T-helper 2 cell treated with Interferon-gamma antibody and Interleukin-4, amounts not matched to agents 5 μg/mL and 100 μg/mL, for 36 hours (primary cell): ENCODE measurements around the gene CD27.
"Not testable (repeated sequence)": the region's sequence is repeated elsewhere in the genome, so short reads cannot be mapped to it uniquely, and the experiment has no call there.

Experiments used
- DNase-seq: peaks from one replicate; pipeline ENCODE4 v3.0.0; 2021; ENCODE audit warnings: low spot score
- H3K27ac Mint-ChIP-seq: one replicate; pipeline ENCODE4 v1.8.0; 2021; ENCODE audit warnings: mild to moderate bottlenecking, mixed read lengths
- H3K27me3 Mint-ChIP-seq: one replicate; pipeline ENCODE4 v1.8.0; 2021; ENCODE audit warnings: low read depth, mixed read lengths
- H3K36me3 Mint-ChIP-seq: one replicate; pipeline ENCODE4 v1.8.0; 2021; ENCODE audit warnings: low read depth, mixed read lengths
- H3K4me1 Mint-ChIP-seq: one replicate; pipeline ENCODE4 v1.8.0; 2021; ENCODE audit warnings: low read depth, mixed read lengths
- H3K4me3 Mint-ChIP-seq: one replicate; pipeline ENCODE4 v1.8.0; 2022; ENCODE audit warnings: mild to moderate bottlenecking, moderate library complexity, mixed read lengths
- H3K9me3 Mint-ChIP-seq: one replicate; pipeline ENCODE4 v1.8.0; 2021; ENCODE audit warnings: mixed read lengths

The CD27 gene

DNA sequence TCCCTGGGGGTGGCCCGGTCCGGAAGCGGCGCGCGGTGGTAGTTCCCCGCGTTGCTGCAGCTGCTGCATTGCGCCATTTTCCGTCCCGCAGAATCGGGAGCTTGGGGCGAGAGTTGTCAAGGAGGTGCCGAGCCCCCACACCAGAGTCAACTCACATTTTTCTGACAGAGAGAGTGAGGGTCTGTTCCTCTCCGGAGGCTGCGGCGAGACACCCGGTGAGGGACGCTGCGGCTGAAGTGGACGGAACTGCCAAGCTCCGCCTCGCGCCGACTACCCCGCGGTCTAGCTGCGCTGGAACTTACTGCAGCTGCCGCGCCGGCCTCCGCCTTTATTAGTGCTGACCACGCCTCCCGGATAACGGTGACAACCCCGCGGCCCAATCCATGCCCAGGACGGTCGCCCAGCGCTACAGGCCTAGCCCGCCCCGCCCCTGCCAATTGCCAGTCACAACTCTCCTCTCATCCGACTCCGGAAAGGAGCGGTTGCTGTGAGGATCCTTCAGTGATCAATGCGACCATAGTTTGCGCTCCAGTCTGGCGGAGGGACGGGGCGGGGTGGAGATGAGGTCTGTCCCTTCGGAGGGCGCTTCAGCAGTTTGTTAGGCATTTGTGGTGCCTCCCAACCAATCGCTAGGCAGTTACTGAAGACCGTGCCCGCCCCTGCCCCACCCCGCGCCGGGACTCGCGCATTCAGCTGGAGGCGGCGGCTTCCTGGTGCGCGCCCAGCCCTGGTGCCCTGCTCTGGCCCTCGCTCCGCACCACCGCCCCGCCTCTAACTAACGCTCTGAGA is 25.8 kb downstream of the CD27 start, which contains the start of gene VAMP1:
VAMP1 (minus strand) TSS at position 303 of the 789 bp plus-strand sequence; CDS start at position 157, 146 bp downstream.
- DNase-seq, result peak; percentile 98
- H3K9me3 Mint-ChIP-seq, result no peaks in the 10 kb centered on the region
- peak within 1 kb of the TSS; percentile 90 for H3K4me3 Mint-ChIP-seq
- peaks cover 43% of the 10 kb centered on the region for H3K4me1 Mint-ChIP-seq
- peak within 1 kb of the TSS; percentile 90 for H3K27ac Mint-ChIP-seq
- H3K36me3 Mint-ChIP-seq, result peaks cover 38% of the 10 kb centered on the region
- H3K27me3 Mint-ChIP-seq, result no peaks in the 10 kb centered on the region

GRCh38 chr12:6471989-6472360 is 27.2 kb downstream of the CD27 start:
- Mint-ChIP-seq H3K27me3 (no peaks in the 10 kb centered on the region), H3K9me3 (no peaks in the 10 kb centered on the region), H3K4me1 (peaks cover 35% of the 10 kb centered on the region), H3K36me3 (peaks cover 25% of the 10 kb centered on the region), H3K27ac (peak overlapping the region; percentile 24), H3K4me3 (peak overlapping the region; percentile 90)
- no peak for DNase-seq

GRCh38 chr12:6472491-6472890 is 27.7 kb downstream of the CD27 start:
- no peak overlapping the region for H3K27ac Mint-ChIP-seq
- peaks cover 21% of the 10 kb centered on the region for H3K36me3 Mint-ChIP-seq
- H3K9me3 Mint-ChIP-seq, result no peaks in the 10 kb centered on the region
- DNase-seq, result no peak
- peaks cover 31% of the 10 kb centered on the region for H3K4me1 Mint-ChIP-seq
- H3K27me3 Mint-ChIP-seq, result no peaks in the 10 kb centered on the region
- H3K4me3 Mint-ChIP-seq, result no peak overlapping the region

DNA sequence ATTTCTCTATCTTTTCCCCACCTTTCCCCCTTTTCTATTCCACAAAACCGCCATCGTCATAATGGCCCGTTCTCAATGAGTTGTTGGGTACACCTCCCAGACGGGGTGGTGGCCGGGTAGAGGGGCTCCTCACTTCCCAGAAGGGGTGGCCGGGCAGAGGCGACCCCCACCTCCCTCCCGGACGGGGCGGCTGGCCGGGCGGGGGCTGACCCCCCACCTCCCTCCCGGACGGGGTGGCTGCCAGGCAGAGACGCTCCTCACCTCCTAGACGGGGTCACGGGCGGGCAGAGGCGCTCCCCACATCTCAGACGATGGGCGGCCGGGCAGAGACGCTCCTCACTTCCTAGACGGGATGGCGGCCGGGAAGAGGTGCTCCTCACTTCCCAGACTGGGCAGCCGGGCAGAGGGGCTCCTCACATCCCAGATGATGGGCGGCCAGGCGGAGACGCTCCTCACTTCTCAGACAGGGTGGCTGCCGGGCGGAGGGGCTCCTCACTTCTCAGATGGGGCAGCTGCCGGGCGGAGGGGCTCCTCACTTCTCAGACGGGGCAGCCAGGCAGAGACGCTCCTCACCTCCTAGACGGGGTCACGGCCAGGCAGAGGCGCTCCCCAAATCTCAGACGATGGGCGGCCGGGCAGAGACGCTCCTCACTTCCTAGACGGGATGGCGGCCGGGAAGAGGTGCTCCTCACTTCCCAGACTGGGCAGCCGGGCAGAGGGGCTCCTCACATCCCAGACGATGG is 30.6 kb downstream of the CD27 start:
- not testable (repeated sequence) for H3K9me3 Mint-ChIP-seq, H3K4me3 Mint-ChIP-seq, DNase-seq, H3K27ac Mint-ChIP-seq, H3K36me3 Mint-ChIP-seq, H3K27me3 Mint-ChIP-seq
- peaks cover 11% of the 10 kb centered on the region for H3K4me1 Mint-ChIP-seq

DNA sequence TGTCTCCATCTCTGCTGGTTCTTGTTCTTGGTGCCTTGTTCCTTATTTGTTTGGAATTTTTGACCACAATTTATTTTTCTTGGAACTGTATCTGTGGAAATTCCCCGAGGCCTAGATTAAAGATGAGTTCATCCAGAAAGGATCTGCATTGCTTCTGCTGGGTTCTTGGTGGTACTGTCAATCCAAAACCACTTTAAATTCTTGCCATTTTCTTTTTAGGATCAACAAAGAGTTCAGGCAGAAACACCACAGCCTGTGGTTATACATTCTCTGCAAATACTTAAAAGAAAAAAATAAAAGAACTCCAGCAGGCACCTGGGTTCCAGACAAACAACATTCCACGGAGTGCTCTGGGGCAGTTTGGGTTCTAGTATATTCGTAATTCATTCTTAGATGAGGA is 31.7 kb downstream of the CD27 start:
- Mint-ChIP-seq H3K27me3 (peaks cover 8% of the 10 kb centered on the region), H3K27ac (no peak overlapping the region), H3K9me3 (no peaks in the 10 kb centered on the region), H3K4me1 (peaks cover 5% of the 10 kb centered on the region), H3K4me3 (no peak overlapping the region), H3K36me3 (no peaks in the 10 kb centered on the region)
- no peak for DNase-seq

GRCh38 chr12:6477601-6478377 is 33.0 kb downstream of the CD27 start:
- DNase-seq, H3K27me3 Mint-ChIP-seq, H3K9me3 Mint-ChIP-seq, H3K4me3 Mint-ChIP-seq, H3K36me3 Mint-ChIP-seq, H3K4me1 Mint-ChIP-seq, H3K27ac Mint-ChIP-seq: not testable (repeated sequence)

- H3K4me3 Mint-ChIP-seq, result no peak overlapping the region
- H3K27me3 Mint-ChIP-seq, result peaks cover 9% of the 10 kb centered on the region
- H3K4me1 Mint-ChIP-seq, result no peaks in the 10 kb centered on the region
- H3K36me3 Mint-ChIP-seq, result no peaks in the 10 kb centered on the region
- no peak for DNase-seq
- H3K27ac Mint-ChIP-seq, result no peak overlapping the region
- no peaks in the 10 kb centered on the region for H3K9me3 Mint-ChIP-seq
Measured at GRCh38 chr12:6478416-6478815, 33.7 kb downstream of the CD27 start.

DNA sequence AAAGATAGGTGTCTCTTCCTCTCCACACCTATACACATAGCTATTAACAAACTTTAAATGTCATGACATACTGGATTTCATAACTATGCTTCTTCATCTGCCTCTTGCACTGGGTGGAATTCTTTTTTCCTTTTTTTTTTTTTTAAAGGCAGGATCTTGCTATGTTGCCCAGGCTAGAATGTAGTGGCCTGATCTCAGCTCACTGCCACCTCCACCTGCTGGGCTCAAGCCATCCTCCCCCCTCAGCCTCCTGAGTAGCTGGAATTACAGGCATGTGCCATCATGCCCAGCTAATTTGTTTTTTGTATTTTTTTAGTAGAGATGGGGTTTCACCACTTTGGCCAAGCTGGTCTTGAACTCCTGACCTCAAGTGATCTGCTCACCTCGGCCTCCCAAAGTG is 43.5 kb downstream of the CD27 start:
- Mint-ChIP-seq H3K36me3 (peaks cover 12% of the 10 kb centered on the region), H3K4me1 (peaks cover 10% of the 10 kb centered on the region), H3K27me3 (peaks cover 3% of the 10 kb centered on the region), H3K4me3 (no peak overlapping the region), H3K9me3 (no peaks in the 10 kb centered on the region), H3K27ac (no peak overlapping the region)
- DNase-seq, result no peak

DNA sequence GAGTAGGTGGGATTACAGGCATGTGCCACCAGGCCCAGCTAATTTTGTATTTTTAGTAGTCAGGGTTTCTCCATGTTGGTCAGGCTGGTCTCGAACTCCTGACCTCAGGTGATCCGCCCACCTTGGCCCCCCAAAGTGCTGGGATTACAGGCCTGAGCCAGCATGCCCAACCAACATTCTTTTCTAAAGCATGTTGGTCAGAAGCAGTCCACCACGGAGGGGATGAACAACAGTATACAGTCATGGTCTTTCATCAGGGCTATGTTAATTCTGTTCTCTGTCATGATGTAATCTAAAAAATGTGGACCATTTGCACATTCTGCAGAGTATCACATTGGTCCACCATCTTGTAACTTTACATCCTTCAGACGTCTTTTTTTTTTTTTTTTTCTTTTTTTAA is 44.7 kb downstream of the CD27 start:
- H3K36me3 Mint-ChIP-seq, result peaks cover 15% of the 10 kb centered on the region
- H3K27ac Mint-ChIP-seq, result no peak overlapping the region
- no peak overlapping the region for H3K4me3 Mint-ChIP-seq

GRCh38 chr12:6490673-6491072 is 45.9 kb downstream of the CD27 start:
- not testable (repeated sequence) for H3K27ac Mint-ChIP-seq, H3K9me3 Mint-ChIP-seq, DNase-seq, H3K27me3 Mint-ChIP-seq, H3K4me3 Mint-ChIP-seq
- peaks cover 25% of the 10 kb centered on the region for H3K36me3 Mint-ChIP-seq
- peaks cover 18% of the 10 kb centered on the region for H3K4me1 Mint-ChIP-seq

More for the DNA sequence above, 44.7 kb downstream of the CD27 start:
- H3K4me1 Mint-ChIP-seq, result peaks cover 10% of the 10 kb centered on the region
- DNase-seq, result no peak
- no peaks in the 10 kb centered on the region for H3K9me3 Mint-ChIP-seq
- H3K27me3 Mint-ChIP-seq, result no peaks in the 10 kb centered on the region

GRCh38 chr12:6492838-6493496 is 48.2 kb downstream of the CD27 start, which contains the start of gene MRPL51:
TSS of gene MRPL51 (minus strand) at chr12:6493262. CDS start at chr12:6493136, 126 bp downstream.
- Mint-ChIP-seq H3K36me3 (peaks cover 41% of the 10 kb centered on the region), H3K4me3 (peak within 1 kb of the TSS; percentile 98), H3K27ac (peak within 1 kb of the TSS; percentile 99), H3K4me1 (peaks cover 26% of the 10 kb centered on the region), H3K9me3 (no peaks in the 10 kb centered on the region), H3K27me3 (no peaks in the 10 kb centered on the region)
- DNase-seq, result peak; percentile 95

- Mint-ChIP-seq H3K27ac (peak within 1 kb of the TSS; percentile 99), H3K27me3 (no peaks in the 10 kb centered on the region), H3K9me3 (no peaks in the 10 kb centered on the region), H3K36me3 (peaks cover 45% of the 10 kb centered on the region), H3K4me1 (peaks cover 26% of the 10 kb centered on the region), H3K4me3 (peak within 1 kb of the TSS; percentile 98)
- peak; percentile 97 for DNase-seq
Measured at GRCh38 chr12:6493497-6494257, 48.9 kb downstream of the CD27 start, which contains the start of gene NCAPD2. TSS of gene NCAPD2 (plus strand) at chr12:6494102. CDS start at chr12:6495099, 997 bp downstream.
